Measurements from ENCODE around the gene CTBP1.
"Not testable (repeated sequence)": the region's sequence is repeated elsewhere in the genome, so short reads cannot be mapped to it uniquely, and the experiment has no call there.

The CTBP1 gene

GRCh38 chr4:1249148-1249730, 309 bp upstream of the CTBP1 start:
- peak; percentile 89 for DNase-seq

- no peak for DNase-seq
Measured at GRCh38 chr4:1247864-1248244, 1.1 kb downstream of the CTBP1 start.

- peak; percentile 41 for DNase-seq
Measured at GRCh38 chr4:1246901-1247863, 1.7 kb downstream of the CTBP1 start.

GRCh38 chr4:1246111-1246881, 2.6 kb downstream of the CTBP1 start:
- DNase-seq, result peak; percentile 19

- DNase-seq, result no peak
Measured at GRCh38 chr4:1245481-1246051, 3.4 kb downstream of the CTBP1 start.

- DNase-seq, result no peak
Measured at GRCh38 chr4:1244978-1245471, 3.9 kb downstream of the CTBP1 start.

- no peak for DNase-seq
Measured at GRCh38 chr4:1244081-1244977, 4.6 kb downstream of the CTBP1 start.

GRCh38 chr4:1243451-1244080, 5.4 kb downstream of the CTBP1 start:
- no peak for DNase-seq

GRCh38 chr4:1242506-1243450, 6.2 kb downstream of the CTBP1 start:
- DNase-seq, result no peak

- DNase-seq, result no peak
Measured at GRCh38 chr4:1241936-1242505, 6.9 kb downstream of the CTBP1 start.

GRCh38 chr4:1241466-1241935, 7.4 kb downstream of the CTBP1 start:
- no peak for DNase-seq

- no peak for DNase-seq
Measured at GRCh38 chr4:1240721-1241465, 8.0 kb downstream of the CTBP1 start.

- no peak for DNase-seq
Measured at GRCh38 chr4:1239950-1240307, 9.0 kb downstream of the CTBP1 start.

- no peak for DNase-seq
Measured at GRCh38 chr4:1239141-1239949, 9.6 kb downstream of the CTBP1 start.

GRCh38 chr4:1238676-1239000, 10.3 kb downstream of the CTBP1 start:
- no peak for DNase-seq

GRCh38 chr4:1237981-1238675, 10.8 kb downstream of the CTBP1 start:
- no peak for DNase-seq

GRCh38 chr4:1237261-1237660, 11.7 kb downstream of the CTBP1 start:
- not testable (repeated sequence) for DNase-seq

- not testable (repeated sequence) for DNase-seq
Measured at GRCh38 chr4:1236836-1237235, 12.1 kb downstream of the CTBP1 start.
